ENCODE data around the gene ERICH6B. TPM values are rescaled to one million over a fixed set of nuclear protein-coding genes. Genes with fewer than 3 reads are reported as not detected.

Gene ERICH6B
- total and polyA plus RNA-seq, 4 donors = 0.94 TPM; not detected in 3

GRCh38 chr13:45602183-45603170 is 13.1 kb downstream of the ERICH6B start:
- DNase-seq (ENCODE audit: low spot score) = no peak
- no peaks in the 10 kb centered on the region for H3K27me3 ChIP-seq (ENCODE audit: control insufficient read depth in 4 of 4, insufficient read depth in 4 of 4, low read length in 3 of 4)
- H3K9ac ChIP-seq (ENCODE audit: low read depth in 1 of 2, low read length in 2 of 2) = no peak overlapping the region
- no peak overlapping the region for H3K27ac ChIP-seq (ENCODE audit: low read depth in 1 of 2, low read length in 2 of 2)
- TF ChIP-seq CTCF (IDR thresholded peaks at IDR 0.05; ENCODE audit: low read depth, low read length, missing input control) = no peak
- no peak for TF ChIP-seq TAF1 (conservative IDR thresholded peaks at IDR 0.05)
- no peak for TF ChIP-seq YY1 (IDR thresholded peaks at IDR 0.05)
- no peak for TF ChIP-seq FOXA2 (IDR thresholded peaks at IDR 0.05)
- no peak for TF ChIP-seq HNF4G (IDR thresholded peaks at IDR 0.05)
- no peak for TF ChIP-seq HNF4A (conservative IDR thresholded peaks at IDR 0.05)
- TF ChIP-seq RXRA (IDR thresholded peaks at IDR 0.05) = no peak
- no peak for TF ChIP-seq NR2F2 (IDR thresholded peaks at IDR 0.05)
- no peak for TF ChIP-seq ZBTB33 (IDR thresholded peaks at IDR 0.05)
- WGBS = 69% methylated on average over 4 of the region's 4 CpGs
- H3K4me1 ChIP-seq (ENCODE audit: control insufficient read depth in 4 of 4, insufficient read depth in 4 of 4, low read length in 3 of 4) = no peaks in the 10 kb centered on the region
- no peak overlapping the region for H3K4me3 ChIP-seq (ENCODE audit: low read depth in 1 of 3, low read length in 3 of 3)
- H3K9me3 ChIP-seq (ENCODE audit: control insufficient read depth in 4 of 4, low read length in 3 of 4) = no peaks in the 10 kb centered on the region
- no peaks in the 10 kb centered on the region for H3K36me3 ChIP-seq (ENCODE audit: control insufficient read depth in 4 of 4, insufficient read depth in 3 of 4, low read depth in 1 of 4, low read length in 3 of 4)

DNA sequence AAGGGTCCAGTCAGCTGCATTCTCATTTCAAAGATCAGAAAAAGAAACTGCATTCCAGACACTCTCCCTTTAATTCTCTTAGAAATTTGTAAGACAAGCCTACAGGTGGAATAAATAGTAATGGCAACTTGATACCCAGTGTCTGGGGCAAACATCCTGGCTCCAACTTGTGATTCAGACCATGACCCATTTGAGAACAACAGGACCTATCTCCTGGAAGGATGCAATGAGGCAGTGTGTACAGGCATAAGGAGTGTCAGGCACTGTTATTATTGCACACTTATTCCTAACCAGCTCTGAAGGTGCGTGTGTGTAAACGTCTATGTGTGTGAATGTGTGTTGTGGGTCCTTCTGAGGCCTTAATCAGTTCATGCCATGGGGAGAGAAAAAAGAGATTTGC is 13.9 kb downstream of the ERICH6B start:
- TF ChIP-seq NR2F2 (IDR thresholded peaks at IDR 0.05) = no peak
- TF ChIP-seq HNF4G (IDR thresholded peaks at IDR 0.05) = no peak
- TF ChIP-seq RXRA (IDR thresholded peaks at IDR 0.05) = no peak
- TF ChIP-seq JUND (IDR thresholded peaks at IDR 0.05) = no peak
- no peak for TF ChIP-seq ZBTB33 (IDR thresholded peaks at IDR 0.05)
- no peak for TF ChIP-seq SP1 (IDR thresholded peaks at IDR 0.05)
- no peak for TF ChIP-seq RAD21 (IDR thresholded peaks at IDR 0.05)
- TF ChIP-seq, protein P1, sequence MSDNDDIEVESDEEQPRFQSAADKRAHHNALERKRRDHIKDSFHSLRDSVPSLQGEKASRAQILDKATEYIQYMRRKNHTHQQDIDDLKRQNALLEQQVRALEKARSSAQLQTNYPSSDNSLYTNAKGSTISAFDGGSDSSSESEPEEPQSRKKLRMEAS (IDR thresholded peaks at IDR 0.05) = no peak
- TF ChIP-seq REST (IDR thresholded peaks at IDR 0.05) = no peak
- TF ChIP-seq FOXA1 (IDR thresholded peaks at IDR 0.05) = no peak
- TF ChIP-seq GABPA (IDR thresholded peaks at IDR 0.05 in 1 of 2, conservative IDR thresholded peaks at IDR 0.05 in 1 of 2) = no peak
- TF ChIP-seq YY1 (IDR thresholded peaks at IDR 0.05) = no peak
- TF ChIP-seq, protein P2, sequence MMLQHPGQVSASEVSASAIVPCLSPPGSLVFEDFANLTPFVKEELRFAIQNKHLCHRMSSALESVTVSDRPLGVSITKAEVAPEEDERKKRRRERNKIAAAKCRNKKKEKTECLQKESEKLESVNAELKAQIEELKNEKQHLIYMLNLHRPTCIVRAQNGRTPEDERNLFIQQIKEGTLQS (IDR thresholded peaks at IDR 0.05) = no peak
- TF ChIP-seq TAF1 (conservative IDR thresholded peaks at IDR 0.05) = no peak
- no peak for TF ChIP-seq HNF4A (conservative IDR thresholded peaks at IDR 0.05)
- Histone ChIP-seq H3K27ac (ENCODE audit: low read depth in 1 of 2, low read length in 2 of 2) (no peak overlapping the region), H3K9me3 (ENCODE audit: control insufficient read depth in 4 of 4, low read length in 3 of 4) (no peaks in the 10 kb centered on the region), H3K9ac (ENCODE audit: low read depth in 1 of 2, low read length in 2 of 2) (no peak overlapping the region), H3K36me3 (ENCODE audit: control insufficient read depth in 4 of 4, insufficient read depth in 3 of 4, low read depth in 1 of 4, low read length in 3 of 4) (no peaks in the 10 kb centered on the region), H3K4me1 (ENCODE audit: control insufficient read depth in 4 of 4, insufficient read depth in 4 of 4, low read length in 3 of 4) (no peaks in the 10 kb centered on the region), H3K4me3 (ENCODE audit: low read depth in 1 of 3, low read length in 3 of 3) (no peak overlapping the region), H3K27me3 (ENCODE audit: control insufficient read depth in 4 of 4, insufficient read depth in 4 of 4, low read length in 3 of 4) (no peaks in the 10 kb centered on the region)
- WGBS = 90% methylated on average over 2 of the region's 2 CpGs
- DNase-seq (ENCODE audit: low spot score) = no peak
